D341Med (cell line): Measurements from ENCODE around the gene OTUB1.

Experiments
- DNase-seq: peaks from one replicate; pipeline ENCODE4 v3.0.0; 2012; ENCODE audit warnings: low spot score

The OTUB1 gene

GRCh38 chr11:64005691-64006090, 19.5 kb downstream of the OTUB1 start:
- DNase-seq = no peak

- no peak for DNase-seq
Measured at GRCh38 chr11:64006398-64006797, 20.2 kb downstream of the OTUB1 start.

GRCh38 chr11:64007160-64007628, 21.0 kb downstream of the OTUB1 start:
- DNase-seq = peak; percentile 68

GRCh38 chr11:64007629-64008282, 21.5 kb downstream of the OTUB1 start:
- DNase-seq = no peak

- no peak for DNase-seq
Measured at GRCh38 chr11:64008283-64008913, 22.2 kb downstream of the OTUB1 start.

GRCh38 chr11:64008914-64009633, 22.8 kb downstream of the OTUB1 start:
- DNase-seq = no peak

- DNase-seq = no peak
Measured at GRCh38 chr11:64009710-64010109, 23.5 kb downstream of the OTUB1 start.

GRCh38 chr11:64010783-64011182, 24.5 kb downstream of the OTUB1 start:
- no peak for DNase-seq

GRCh38 chr11:64011371-64011770, 25.1 kb downstream of the OTUB1 start:
- no peak for DNase-seq

GRCh38 chr11:64013141-64013896, 27.1 kb downstream of the OTUB1 start:
- DNase-seq = no peak

- DNase-seq = no peak
Measured at GRCh38 chr11:64014356-64014755, 28.1 kb downstream of the OTUB1 start.

- DNase-seq = no peak
Measured at GRCh38 chr11:64015510-64015909, 29.3 kb downstream of the OTUB1 start.

GRCh38 chr11:64015935-64016845, 30.0 kb downstream of the OTUB1 start:
- peak; percentile 75 for DNase-seq

- no peak for DNase-seq
Measured at GRCh38 chr11:64017945-64018224, 31.6 kb downstream of the OTUB1 start.

- DNase-seq = no peak
Measured at GRCh38 chr11:64018310-64018709, 32.1 kb downstream of the OTUB1 start.

GRCh38 chr11:64019106-64020037, 33.1 kb downstream of the OTUB1 start:
- DNase-seq = no peak

- DNase-seq = no peak
Measured at GRCh38 chr11:64020976-64021756, 34.9 kb downstream of the OTUB1 start.

- no peak for DNase-seq
Measured at GRCh38 chr11:64021757-64022093, 35.5 kb downstream of the OTUB1 start.

- no peak for DNase-seq
Measured at GRCh38 chr11:64022125-64022784, 36.0 kb downstream of the OTUB1 start.
